Prostate gland (tissue), 2 donors: Measurements from ENCODE around the gene CLEC16A.

Experiments
- CTCF ChIP-seq, 4 experiments: fragments of 200-600 bp in 2 of 4; fragments of 450-650 bp in 2 of 4; sonication (generic) in 2 of 4; IDR thresholded peaks; 1 replicate in 3 of 4; 2 replicates in 1 of 4; pipeline ENCODE4 v1.5.1; 2016 to 2019; ENCODE audit warnings: antibody characterized with exemption in 4 of 4, mild to moderate bottlenecking in 2 of 4, moderate library complexity in 2 of 4
- POLR2A ChIP-seq: fragments of 450-650 bp; IDR thresholded peaks from one replicate; pipeline ENCODE4 v1.6.1; 2016; ENCODE audit warnings: antibody characterized with exemption, mild to moderate bottlenecking

- TF ChIP-seq CTCF (IDR thresholded peaks at IDR 0.05) (no peak), POLR2A (no peak)
Measured at GRCh38 chr16:10970065-10970464, 25.7 kb downstream of the CLEC16A start.
